ENCODE results near the gene ZFR.
A peak's percentile ranks its signal among the peaks of the same experiment; 100 is the strongest.
"Not testable (repeated sequence)": the region's sequence is repeated elsewhere in the genome, so short reads cannot be mapped to it uniquely, and the experiment has no call there.

The ZFR gene

DNA sequence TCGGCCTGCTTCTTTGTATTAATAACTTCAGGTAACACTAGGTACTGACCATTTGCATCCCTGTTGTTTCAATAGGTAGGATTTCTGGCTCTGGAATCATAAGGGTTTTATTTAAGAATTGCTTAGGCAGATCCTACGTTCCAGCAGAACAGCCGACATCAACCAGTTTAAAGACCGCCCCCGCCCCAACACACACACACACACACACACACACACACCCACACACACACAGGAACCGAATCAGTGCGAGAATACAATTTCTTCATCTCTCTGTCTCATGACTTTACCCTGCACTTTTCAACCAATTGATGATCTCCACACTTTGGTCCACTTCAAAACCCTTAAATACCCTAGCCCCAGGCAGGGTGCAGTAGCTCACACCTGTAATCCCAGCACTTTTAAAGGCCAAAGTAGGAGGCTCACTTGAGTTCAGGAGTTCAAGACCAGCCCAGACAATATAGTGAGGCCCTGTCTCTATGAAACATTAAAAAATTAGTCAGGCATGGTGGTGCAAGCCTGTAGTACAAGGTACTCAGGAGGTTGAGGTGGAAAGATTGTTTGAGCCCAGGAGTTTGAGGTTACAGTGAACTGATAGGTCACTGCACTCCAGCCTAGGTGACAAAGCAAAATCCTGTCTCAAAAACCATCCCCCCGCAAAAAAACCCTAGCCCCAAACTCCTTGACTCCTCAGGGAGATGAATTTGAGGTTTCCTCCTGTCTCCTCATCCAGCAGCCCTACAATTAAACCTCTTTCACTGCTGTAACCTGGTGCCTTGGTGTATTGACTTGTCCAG lies 129.1 kb downstream of the ZFR start:
- no peaks in the 10 kb centered on the region for H3K9me2 ChIP-seq (replicated peaks; ENCODE audit: insufficient read depth, low read length)
- no peaks in the 10 kb centered on the region for H3K36me3 ChIP-seq (ENCODE audit: low read length)
- peaks cover 12% of the 10 kb centered on the region for H3F3A ChIP-seq (ENCODE audit: insufficient read depth)
- H3K4me2 ChIP-seq (ENCODE audit: low read depth, low read length, poor library complexity, severe bottlenecking), result no peak overlapping the region
- H4K20me1 ChIP-seq (ENCODE audit: low read depth, low read length), result no peaks in the 10 kb centered on the region
- no peak overlapping the region for H3K27ac ChIP-seq (ENCODE audit: low read depth, low read length)
- H3K4me3 ChIP-seq (ENCODE audit: insufficient read depth, low read length, poor library complexity, severe bottlenecking), result no peak overlapping the region
- peaks cover 16% of the 10 kb centered on the region for H3K79me2 ChIP-seq (ENCODE audit: insufficient read depth, low read length)
- H3K9ac ChIP-seq (ENCODE audit: low read length), result no peak overlapping the region
- no peaks in the 10 kb centered on the region for H3K9me3 ChIP-seq (ENCODE audit: insufficient read depth, low read length)
- TF ChIP-seq EZH2phosphoT487 (conservative IDR thresholded peaks at IDR 0.05; ENCODE audit: low read length), result no peak
- no peak for TF ChIP-seq CTCF (IDR thresholded peaks at IDR 0.05; ENCODE audit: insufficient read depth, low read length, poor library complexity, severe bottlenecking)
- H2AFZ ChIP-seq (ENCODE audit: low read depth, low read length, severe bottlenecking), result no peak overlapping the region
- no peaks in the 10 kb centered on the region for H3K27me3 ChIP-seq (ENCODE audit: low read length)

GRCh38 chr5:32314658-32315057 lies 129.9 kb downstream of the ZFR start:
- Histone ChIP-seq H3K4me2 (ENCODE audit: low read depth, low read length, poor library complexity, severe bottlenecking) (no peak overlapping the region), H3K27me3 (ENCODE audit: low read length) (no peaks in the 10 kb centered on the region), H3K36me3 (ENCODE audit: low read length) (no peaks in the 10 kb centered on the region), H3K9me2 (replicated peaks; ENCODE audit: insufficient read depth, low read length) (no peaks in the 10 kb centered on the region), H4K20me1 (ENCODE audit: low read depth, low read length) (no peaks in the 10 kb centered on the region), H3K4me3 (ENCODE audit: insufficient read depth, low read length, poor library complexity, severe bottlenecking) (no peak overlapping the region), H3F3A (ENCODE audit: insufficient read depth) (peaks cover 16% of the 10 kb centered on the region), H2AFZ (ENCODE audit: low read depth, low read length, severe bottlenecking) (no peak overlapping the region), H3K9ac (ENCODE audit: low read length) (no peak overlapping the region), H3K27ac (ENCODE audit: low read depth, low read length) (no peak overlapping the region), H3K79me2 (ENCODE audit: insufficient read depth, low read length) (peaks cover 24% of the 10 kb centered on the region), H3K9me3 (ENCODE audit: insufficient read depth, low read length) (no peaks in the 10 kb centered on the region)
- no peak for TF ChIP-seq CTCF (IDR thresholded peaks at IDR 0.05; ENCODE audit: insufficient read depth, low read length, poor library complexity, severe bottlenecking)
- TF ChIP-seq EZH2phosphoT487 (conservative IDR thresholded peaks at IDR 0.05; ENCODE audit: low read length), result no peak

GRCh38 chr5:32314152-32314488 lies 130.4 kb downstream of the ZFR start:
- H4K20me1 ChIP-seq (ENCODE audit: low read depth, low read length); H3K36me3 ChIP-seq (ENCODE audit: low read length); H3K9me3 ChIP-seq (ENCODE audit: insufficient read depth, low read length); H3K27ac ChIP-seq (ENCODE audit: low read depth, low read length); H3K9ac ChIP-seq (ENCODE audit: low read length); H3K27me3 ChIP-seq (ENCODE audit: low read length); H3K4me3 ChIP-seq (ENCODE audit: insufficient read depth, low read length, poor library complexity, severe bottlenecking); H3K4me2 ChIP-seq (ENCODE audit: low read depth, low read length, poor library complexity, severe bottlenecking); H3K9me2 ChIP-seq (replicated peaks; ENCODE audit: insufficient read depth, low read length); H2AFZ ChIP-seq (ENCODE audit: low read depth, low read length, severe bottlenecking): not testable (repeated sequence)
- H3F3A ChIP-seq (ENCODE audit: insufficient read depth), result peaks cover 16% of the 10 kb centered on the region
- peaks cover 28% of the 10 kb centered on the region for H3K79me2 ChIP-seq (ENCODE audit: insufficient read depth, low read length)

DNA sequence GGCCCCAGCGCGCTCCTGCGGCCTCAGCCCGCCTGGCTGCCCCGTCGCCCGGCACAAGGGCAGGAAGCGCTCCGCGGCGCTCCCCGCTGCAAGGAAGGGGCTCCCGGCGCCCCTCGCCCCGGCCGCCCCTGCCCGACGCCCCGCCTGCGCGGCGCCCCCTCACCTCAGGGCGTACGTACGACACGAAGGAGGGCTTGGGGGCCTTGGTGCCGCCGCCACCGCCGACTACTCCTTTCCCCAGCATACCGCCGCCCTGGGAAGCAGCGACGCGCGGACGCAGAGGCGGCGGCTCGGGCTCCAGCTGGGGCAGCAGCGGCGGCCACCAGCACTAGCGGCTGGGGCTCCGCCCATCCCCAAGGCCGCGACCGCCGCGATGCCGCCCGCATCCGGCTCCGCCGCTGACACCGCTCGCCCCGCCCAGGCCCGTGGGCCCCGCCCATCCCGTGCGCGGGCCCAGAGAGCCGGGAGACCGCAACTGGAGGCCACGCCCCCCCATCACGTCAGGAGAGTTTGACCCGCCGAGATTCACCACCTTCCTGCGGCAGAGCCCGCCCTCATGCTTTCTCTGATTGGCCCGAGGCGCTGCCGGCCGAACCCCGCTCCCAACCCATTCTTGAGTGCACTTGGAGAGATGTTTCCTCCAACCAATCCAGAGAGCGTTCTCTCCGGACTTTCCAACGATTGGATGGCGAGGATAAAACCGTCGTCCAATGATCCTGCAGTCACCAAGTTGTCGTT lies 131.8 kb downstream of the ZFR start, which contains the start of gene MTMR12:
Gene MTMR12, minus strand, starts transcription at position 345 of the 738 bp plus-strand sequence. Its CDS starts 101 bp downstream, at position 244.
- peak within 1 kb of the TSS; percentile 74 for H2AFZ ChIP-seq (ENCODE audit: low read depth, low read length, severe bottlenecking)
- H3K9ac ChIP-seq (ENCODE audit: low read length), result peak within 1 kb of the TSS; percentile 89
- H3K9me2 ChIP-seq (replicated peaks; ENCODE audit: insufficient read depth, low read length), result no peaks in the 10 kb centered on the region
- peak within 1 kb of the TSS; percentile 67 for H3K27ac ChIP-seq (ENCODE audit: low read depth, low read length)
- no peaks in the 10 kb centered on the region for H3K9me3 ChIP-seq (ENCODE audit: insufficient read depth, low read length)
- peak within 1 kb of the TSS; percentile 74 for H3K4me3 ChIP-seq (ENCODE audit: insufficient read depth, low read length, poor library complexity, severe bottlenecking)
- H3F3A ChIP-seq (ENCODE audit: insufficient read depth), result peaks cover 16% of the 10 kb centered on the region
- no peaks in the 10 kb centered on the region for H3K36me3 ChIP-seq (ENCODE audit: low read length)
- no peaks in the 10 kb centered on the region for H4K20me1 ChIP-seq (ENCODE audit: low read depth, low read length)
- H3K79me2 ChIP-seq (ENCODE audit: insufficient read depth, low read length), result peaks cover 41% of the 10 kb centered on the region
- no peaks in the 10 kb centered on the region for H3K27me3 ChIP-seq (ENCODE audit: low read length)
- peak within 1 kb of the TSS; percentile 99 for H3K4me2 ChIP-seq (ENCODE audit: low read depth, low read length, poor library complexity, severe bottlenecking)
- TF ChIP-seq CTCF (IDR thresholded peaks at IDR 0.05; ENCODE audit: insufficient read depth, low read length, poor library complexity, severe bottlenecking) (no peak), EZH2phosphoT487 (conservative IDR thresholded peaks at IDR 0.05; ENCODE audit: low read length) (no peak)
